ENCODE results near the gene SNAP29.
"Not testable (repeated sequence)": the region's sequence is repeated elsewhere in the genome, so short reads cannot be mapped to it uniquely, and the experiment has no call there.

The SNAP29 gene

GRCh38 chr22:20823264-20823663, 35.5 kb upstream of the SNAP29 start:
- no peak overlapping the region for H3K4me2 ChIP-seq (ENCODE audit: low read depth, low read length)
- no peaks in the 10 kb centered on the region for H3F3A ChIP-seq (ENCODE audit: insufficient read depth, low read length)
- TF ChIP-seq, protein P1, sequence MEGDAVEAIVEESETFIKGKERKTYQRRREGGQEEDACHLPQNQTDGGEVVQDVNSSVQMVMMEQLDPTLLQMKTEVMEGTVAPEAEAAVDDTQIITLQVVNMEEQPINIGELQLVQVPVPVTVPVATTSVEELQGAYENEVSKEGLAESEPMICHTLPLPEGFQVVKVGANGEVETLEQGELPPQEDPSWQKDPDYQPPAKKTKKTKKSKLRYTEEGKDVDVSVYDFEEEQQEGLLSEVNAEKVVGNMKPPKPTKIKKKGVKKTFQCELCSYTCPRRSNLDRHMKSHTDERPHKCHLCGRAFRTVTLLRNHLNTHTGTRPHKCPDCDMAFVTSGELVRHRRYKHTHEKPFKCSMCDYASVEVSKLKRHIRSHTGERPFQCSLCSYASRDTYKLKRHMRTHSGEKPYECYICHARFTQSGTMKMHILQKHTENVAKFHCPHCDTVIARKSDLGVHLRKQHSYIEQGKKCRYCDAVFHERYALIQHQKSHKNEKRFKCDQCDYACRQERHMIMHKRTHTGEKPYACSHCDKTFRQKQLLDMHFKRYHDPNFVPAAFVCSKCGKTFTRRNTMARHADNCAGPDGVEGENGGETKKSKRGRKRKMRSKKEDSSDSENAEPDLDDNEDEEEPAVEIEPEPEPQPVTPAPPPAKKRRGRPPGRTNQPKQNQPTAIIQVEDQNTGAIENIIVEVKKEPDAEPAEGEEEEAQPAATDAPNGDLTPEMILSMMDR (IDR thresholded peaks at IDR 0.05; ENCODE audit: low read length), result no peak
- TF ChIP-seq EZH2phosphoT487 (IDR thresholded peaks at IDR 0.05; ENCODE audit: low read length) (no peak), EZH2 (optimal IDR thresholded peaks at IDR 0.05; ENCODE audit: low read depth, low read length) (no peak)
- H3K36me3 ChIP-seq (replicated peaks; ENCODE audit: insufficient read depth, low read length), result no peaks in the 10 kb centered on the region; the same call in 1 of the 2 replicates
- H3K79me2 ChIP-seq (ENCODE audit: low read length), result no peaks in the 10 kb centered on the region
- H3K27me3 ChIP-seq (replicated peaks; ENCODE audit: insufficient read depth, low read length), result no peaks in the 10 kb centered on the region
- no peak overlapping the region for H2AFZ ChIP-seq (ENCODE audit: low read length)
- H3K27ac ChIP-seq (ENCODE audit: low read length), result no peak overlapping the region
- no peak overlapping the region for H3K4me3 ChIP-seq (ENCODE audit: low read length)
- no peaks in the 10 kb centered on the region for H4K20me1 ChIP-seq (ENCODE audit: insufficient read depth, low read length)
- H3K9me2 ChIP-seq (replicated peaks; ENCODE audit: insufficient read depth, low read length), result no peaks in the 10 kb centered on the region
- DNase-seq, result no peak
- no peaks in the 10 kb centered on the region for H3K4me1 ChIP-seq (ENCODE audit: low read length)
- H3K9ac ChIP-seq (ENCODE audit: low read length), result no peak overlapping the region
- no peaks in the 10 kb centered on the region for H3K9me3 ChIP-seq (replicated peaks; ENCODE audit: insufficient read depth, low read length)

GRCh38 chr22:20825216-20825615, 33.6 kb upstream of the SNAP29 start:
- not testable (repeated sequence) for H3F3A ChIP-seq (ENCODE audit: insufficient read depth, low read length); H3K36me3 ChIP-seq (replicated peaks; ENCODE audit: insufficient read depth, low read length); H3K27ac ChIP-seq (ENCODE audit: low read length); H4K20me1 ChIP-seq (ENCODE audit: insufficient read depth, low read length); H3K9me2 ChIP-seq (replicated peaks; ENCODE audit: insufficient read depth, low read length); H3K4me1 ChIP-seq (ENCODE audit: low read length); H3K9me3 ChIP-seq (replicated peaks; ENCODE audit: insufficient read depth, low read length); H3K9ac ChIP-seq (ENCODE audit: low read length); H3K4me2 ChIP-seq (ENCODE audit: low read depth, low read length); H3K4me3 ChIP-seq (ENCODE audit: low read length); H3K27me3 ChIP-seq (replicated peaks; ENCODE audit: insufficient read depth, low read length); DNase-seq; H2AFZ ChIP-seq (ENCODE audit: low read length); H3K79me2 ChIP-seq (ENCODE audit: low read length)

GRCh38 chr22:20825624-20826023, 33.2 kb upstream of the SNAP29 start:
- no peaks in the 10 kb centered on the region for H3K79me2 ChIP-seq (ENCODE audit: low read length)
- H3K4me3 ChIP-seq (ENCODE audit: low read length), result no peak overlapping the region
- TF ChIP-seq, protein P1 (IDR thresholded peaks at IDR 0.05; ENCODE audit: low read length), result no peak
- TF ChIP-seq EZH2 (optimal IDR thresholded peaks at IDR 0.05; ENCODE audit: low read depth, low read length) (no peak), EZH2phosphoT487 (IDR thresholded peaks at IDR 0.05; ENCODE audit: low read length) (no peak)
- H3K9me2 ChIP-seq (replicated peaks; ENCODE audit: insufficient read depth, low read length), result no peaks in the 10 kb centered on the region
- no peaks in the 10 kb centered on the region for H4K20me1 ChIP-seq (ENCODE audit: insufficient read depth, low read length)
- H2AFZ ChIP-seq (ENCODE audit: low read length), result no peak overlapping the region
- no peaks in the 10 kb centered on the region for H3K27me3 ChIP-seq (replicated peaks; ENCODE audit: insufficient read depth, low read length)
- no peaks in the 10 kb centered on the region for H3F3A ChIP-seq (ENCODE audit: insufficient read depth, low read length)
- no peak overlapping the region for H3K27ac ChIP-seq (ENCODE audit: low read length)
- DNase-seq, result no peak
- H3K36me3 ChIP-seq (replicated peaks; ENCODE audit: insufficient read depth, low read length), result no peaks in the 10 kb centered on the region; the same call in 1 of the 2 replicates
- H3K9ac ChIP-seq (ENCODE audit: low read length), result no peak overlapping the region
- H3K4me2 ChIP-seq (ENCODE audit: low read depth, low read length), result no peak overlapping the region
- H3K4me1 ChIP-seq (ENCODE audit: low read length), result no peaks in the 10 kb centered on the region
- no peaks in the 10 kb centered on the region for H3K9me3 ChIP-seq (replicated peaks; ENCODE audit: insufficient read depth, low read length)

DNA sequence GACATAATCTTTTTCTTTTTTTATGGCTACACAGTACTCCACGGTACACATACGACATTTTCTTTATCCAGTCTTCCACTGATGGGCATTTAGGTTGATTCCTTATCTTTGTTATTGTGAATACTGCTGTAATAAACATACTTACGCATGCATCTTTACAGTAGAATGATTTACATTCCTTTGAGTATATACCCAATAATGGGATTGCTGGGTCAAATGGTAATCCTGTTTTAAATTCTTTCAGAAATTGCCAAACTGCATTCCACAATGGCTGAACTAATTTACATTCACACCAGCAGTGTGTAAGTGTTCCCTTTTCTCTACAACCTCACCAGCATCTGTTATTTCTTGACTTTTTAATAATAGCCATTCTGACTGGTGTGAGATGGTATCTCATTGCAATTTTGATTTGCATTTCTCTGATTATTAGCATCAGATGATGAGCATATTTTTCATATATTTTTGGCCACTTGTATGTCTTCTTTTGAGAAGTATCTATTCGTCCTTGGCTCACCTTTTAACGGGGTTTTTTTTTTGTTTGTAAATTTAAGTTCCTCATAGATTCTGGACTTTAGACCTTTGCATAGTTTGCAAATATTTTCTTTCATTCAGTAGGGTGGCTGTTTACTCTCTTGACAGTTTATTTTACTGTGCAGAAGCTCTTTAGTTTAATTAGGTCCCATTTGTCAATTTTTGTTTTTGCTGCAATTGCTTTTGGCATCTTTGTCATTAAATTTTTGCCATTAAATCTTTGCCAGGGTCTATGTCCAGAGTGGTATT, 32.2 kb upstream of the SNAP29 start:
- not testable (repeated sequence) for H3K27me3 ChIP-seq (replicated peaks; ENCODE audit: insufficient read depth, low read length); H3K4me3 ChIP-seq (ENCODE audit: low read length); H3K79me2 ChIP-seq (ENCODE audit: low read length); H3K9ac ChIP-seq (ENCODE audit: low read length); DNase-seq; H3K4me2 ChIP-seq (ENCODE audit: low read depth, low read length); H3K9me3 ChIP-seq (replicated peaks; ENCODE audit: insufficient read depth, low read length); H2AFZ ChIP-seq (ENCODE audit: low read length); H3F3A ChIP-seq (ENCODE audit: insufficient read depth, low read length); H3K9me2 ChIP-seq (replicated peaks; ENCODE audit: insufficient read depth, low read length); H3K27ac ChIP-seq (ENCODE audit: low read length); H3K36me3 ChIP-seq (replicated peaks; ENCODE audit: insufficient read depth, low read length); H3K4me1 ChIP-seq (ENCODE audit: low read length); H4K20me1 ChIP-seq (ENCODE audit: insufficient read depth, low read length)

Measured in MM.1S (cell line).